ENCODE measurements around the gene ABHD14A.
A peak's percentile ranks its signal among the peaks of the same experiment; 100 is the strongest.

Gene ABHD14A

GRCh38 chr3:51955893-51956770 lies 18.7 kb upstream of the ABHD14A start:
- peak in 1 of 3 experiments; percentile 10 for DNase-seq (ENCODE audit: low read depth in 2 of 3, low spot score in 2 of 3)

- no peak for DNase-seq (ENCODE audit: low read depth in 2 of 3, low spot score in 2 of 3)
These were observed 17.2 kb upstream of the ABHD14A start for GRCh38 chr3:51957520-51958205.

GRCh38 chr3:51958603-51959521 lies 16.0 kb upstream of the ABHD14A start:
- no peak for DNase-seq (ENCODE audit: low read depth in 2 of 3, low spot score in 2 of 3)

GRCh38 chr3:51959651-51960050 lies 15.2 kb upstream of the ABHD14A start:
- no peak for DNase-seq (ENCODE audit: low read depth in 2 of 3, low spot score in 2 of 3)

- no peak for DNase-seq (ENCODE audit: low read depth in 2 of 3, low spot score in 2 of 3)
These were observed 14.5 kb upstream of the ABHD14A start for GRCh38 chr3:51960386-51960785.

- DNase-seq (ENCODE audit: low read depth in 2 of 3, low spot score in 2 of 3), result no peak
These were observed 13.9 kb upstream of the ABHD14A start for GRCh38 chr3:51961011-51961410.

GRCh38 chr3:51961602-51962569 lies 13.0 kb upstream of the ABHD14A start:
- no peak for DNase-seq (ENCODE audit: low read depth in 2 of 3, low spot score in 2 of 3)

- no peak for DNase-seq (ENCODE audit: low read depth in 2 of 3, low spot score in 2 of 3)
These were observed 11.9 kb upstream of the ABHD14A start for GRCh38 chr3:51962854-51963530.

- no peak for DNase-seq (ENCODE audit: low read depth in 2 of 3, low spot score in 2 of 3)
These were observed 10.9 kb upstream of the ABHD14A start for GRCh38 chr3:51963951-51964451.

GRCh38 chr3:51964521-51964920 lies 10.3 kb upstream of the ABHD14A start:
- DNase-seq (ENCODE audit: low read depth in 2 of 3, low spot score in 2 of 3), result no peak

- DNase-seq (ENCODE audit: low read depth in 2 of 3, low spot score in 2 of 3), result no peak
These were observed 8.8 kb upstream of the ABHD14A start for GRCh38 chr3:51966016-51966415.

- no peak for DNase-seq (ENCODE audit: low read depth in 2 of 3, low spot score in 2 of 3)
These were observed 8.4 kb upstream of the ABHD14A start for GRCh38 chr3:51966486-51966885.

GRCh38 chr3:51966922-51967383 lies 7.9 kb upstream of the ABHD14A start:
- DNase-seq (ENCODE audit: low read depth in 2 of 3, low spot score in 2 of 3), result no peak

- no peak for DNase-seq (ENCODE audit: low read depth in 2 of 3, low spot score in 2 of 3)
These were observed 7.3 kb upstream of the ABHD14A start, which contains the start of gene PCBP4 for GRCh38 chr3:51967384-51968169. TSS of gene PCBP4 (minus strand) at chr3:51967454. CDS start at chr3:51961240, 6,214 bp downstream.

- DNase-seq (ENCODE audit: low read depth in 2 of 3, low spot score in 2 of 3), result no peak
These were observed 6.6 kb upstream of the ABHD14A start for GRCh38 chr3:51968170-51968775.

- no peak for DNase-seq (ENCODE audit: low read depth in 2 of 3, low spot score in 2 of 3)
These were observed 5.8 kb upstream of the ABHD14A start for GRCh38 chr3:51968883-51969678.

- DNase-seq (ENCODE audit: low read depth in 2 of 3, low spot score in 2 of 3), result no peak
These were observed 5.0 kb upstream of the ABHD14A start for GRCh38 chr3:51969841-51970240.
